Mesenchymal stem cell (in vitro differentiated cells and primary cell): ENCODE results near the gene OR4C3.
"Not testable (repeated sequence)": the region's sequence is repeated elsewhere in the genome, so short reads cannot be mapped to it uniquely, and the experiment has no call there.

Source experiments
- DNase-seq: peaks from one replicate; pipeline ENCODE4 v3.0.0-alpha.2; 2013
- H2AFZ ChIP-seq: one replicate; pipeline ENCODE4 v1.6.1; 2013; ENCODE audit warnings: low read depth, mild to moderate bottlenecking, control low read depth, inconsistent platforms, low read length, moderate library complexity
- H2AK5ac ChIP-seq: 2 replicates; pipeline ENCODE4 v1.6.1; 2013; ENCODE audit warnings: low read length, moderate library complexity, mild to moderate bottlenecking, inconsistent platforms; ENCODE audit not compliant: severe bottlenecking
- H2BK120ac ChIP-seq: one replicate; pipeline ENCODE4 v1.6.1; 2013; ENCODE audit warnings: low read depth, mild to moderate bottlenecking, inconsistent platforms, low read length, moderate library complexity
- H2BK12ac ChIP-seq, 2 experiments: one replicate each; pipeline ENCODE4 v1.6.1; 2013; ENCODE audit warnings: inconsistent platforms in 2 of 2, low read length in 2 of 2, mild to moderate bottlenecking in 2 of 2, moderate library complexity in 2 of 2, control low read depth in 1 of 2
- H2BK15ac ChIP-seq: one replicate; pipeline ENCODE4 v1.6.1; 2013; ENCODE audit warnings: mild to moderate bottlenecking, low read depth, inconsistent platforms; ENCODE audit not compliant: poor library complexity, severe bottlenecking
- H2BK5ac ChIP-seq: 2 replicates; pipeline ENCODE4 v1.6.1; 2013; ENCODE audit warnings: low read depth, mild to moderate bottlenecking, low read length, control low read depth, inconsistent platforms; ENCODE audit not compliant: poor library complexity, severe bottlenecking
- H3K14ac ChIP-seq, 2 experiments: one replicate each; pipeline ENCODE4 v1.6.1; 2013; ENCODE audit warnings: inconsistent platforms in 2 of 2, low read length in 2 of 2, control low read depth in 1 of 2, mild to moderate bottlenecking in 1 of 2, moderate library complexity in 1 of 2
- H3K18ac ChIP-seq, 2 experiments: one replicate each; pipeline ENCODE4 v1.6.1; 2013; ENCODE audit warnings: inconsistent platforms in 2 of 2, low read length in 2 of 2, control low read depth in 1 of 2, low read depth in 1 of 2, mild to moderate bottlenecking in 1 of 2
- H3K23ac ChIP-seq, 2 experiments: one replicate each; pipeline ENCODE4 v1.6.1; 2013; ENCODE audit warnings: inconsistent platforms in 2 of 2, low read length in 2 of 2, mild to moderate bottlenecking in 2 of 2, moderate library complexity in 2 of 2, control low read depth in 1 of 2
- H3K27ac ChIP-seq: 2 replicates; pipeline ENCODE4 v1.5.1; 2013; ENCODE audit warnings: mild to moderate bottlenecking, moderate library complexity, low read length, control low read depth, inconsistent platforms; ENCODE audit not compliant: poor library complexity, severe bottlenecking
- H3K27me3 ChIP-seq, 2 experiments: 2 replicates each; pipeline versions ENCODE4 v1.6.1 to v1.7.0; 2013; ENCODE audit warnings: low read length in 2 of 2, mild to moderate bottlenecking in 2 of 2, moderate library complexity in 2 of 2, control low read depth in 1 of 2, inconsistent platforms in 1 of 2; ENCODE audit not compliant: control insufficient read depth in 1 of 2, insufficient read depth in 1 of 2
- H3K36me3 ChIP-seq, 2 experiments: 2 replicates each; pipeline versions ENCODE4 v1.6.1 to v1.7.0; 2013; ENCODE audit warnings: low read length in 2 of 2, control low read depth in 1 of 2, inconsistent platforms in 1 of 2, low read depth in 1 of 2, mild to moderate bottlenecking in 1 of 2; ENCODE audit not compliant: insufficient read depth in 2 of 2, control insufficient read depth in 1 of 2
- H3K4ac ChIP-seq, 2 experiments: one replicate each; pipeline ENCODE4 v1.6.1; 2013; ENCODE audit warnings: inconsistent platforms in 2 of 2, low read length in 2 of 2, mild to moderate bottlenecking in 2 of 2, moderate library complexity in 2 of 2, control low read depth in 1 of 2, low read depth in 1 of 2
- H3K4me1 ChIP-seq: 2 replicates; pipeline ENCODE4 v1.6.1; 2013; ENCODE audit warnings: low read depth, low read length, control low read depth; ENCODE audit not compliant: control insufficient read depth, insufficient read depth
- H3K4me2 ChIP-seq: 2 replicates; pipeline ENCODE4 v1.6.1; 2013; ENCODE audit warnings: low read length, mild to moderate bottlenecking, inconsistent platforms; ENCODE audit not compliant: poor library complexity, severe bottlenecking
- H3K4me3 ChIP-seq, 2 experiments: 2 replicates each; pipeline versions ENCODE4 v1.5.1 to v1.7.0; 2013; ENCODE audit warnings: low read length in 2 of 2, mild to moderate bottlenecking in 2 of 2, control low read depth in 1 of 2, low read depth in 1 of 2; ENCODE audit not compliant: insufficient read depth in 1 of 2
- H3K79me1 ChIP-seq: replicated peaks from 2 replicates; pipeline ENCODE4 v1.6.1; 2013; ENCODE audit warnings: mild to moderate bottlenecking, control low read depth, low read length, inconsistent platforms; ENCODE audit not compliant: poor library complexity, severe bottlenecking
- H3K9ac ChIP-seq: 2 replicates; pipeline ENCODE4 v1.7.0; 2013; ENCODE audit warnings: mild to moderate bottlenecking, low read length, moderate library complexity
- H3K9me3 ChIP-seq: 2 replicates; pipeline ENCODE4 v1.7.0; 2013; ENCODE audit warnings: mild to moderate bottlenecking, low read length; ENCODE audit not compliant: control insufficient read depth
- H4K8ac ChIP-seq: one replicate; pipeline ENCODE4 v1.6.1; 2013; ENCODE audit warnings: inconsistent platforms, mild to moderate bottlenecking, low read length, moderate library complexity
- H4K91ac ChIP-seq: one replicate; pipeline ENCODE4 v1.6.1; 2013; ENCODE audit warnings: mild to moderate bottlenecking, low read length, inconsistent platforms
- WGBS: methylation state at CpG from one replicate; pipeline ENCODE4 v1.1.7; 2013; ENCODE audit warnings: mixed read lengths; 5-methylcytosine and 5-hydroxymethylcytosine counted together

Gene OR4C3

GRCh38 chr11:48319813-48320212, 4.9 kb upstream of the OR4C3 start:
- not testable (repeated sequence) for H2BK12ac ChIP-seq, H2AK5ac ChIP-seq, H3K4ac ChIP-seq, H2BK15ac ChIP-seq, H4K91ac ChIP-seq, H3K9ac ChIP-seq, H3K27me3 ChIP-seq, H3K9me3 ChIP-seq, H3K36me3 ChIP-seq, H3K4me1 ChIP-seq, H3K4me2 ChIP-seq, H4K8ac ChIP-seq, H3K14ac ChIP-seq, H2BK120ac ChIP-seq, H3K23ac ChIP-seq, H2BK5ac ChIP-seq, H3K27ac ChIP-seq, H3K79me1 ChIP-seq, DNase-seq, H2AFZ ChIP-seq, H3K4me3 ChIP-seq, H3K18ac ChIP-seq
- 72% methylated on average over 2 of the region's 2 CpGs for WGBS

- H3K4me3 ChIP-seq, result no peak overlapping the region
- no peaks in the 10 kb centered on the region for H3K36me3 ChIP-seq
- H4K8ac ChIP-seq, result no peak overlapping the region
- H4K91ac ChIP-seq, result no peak overlapping the region
- no peak for DNase-seq
- no peak overlapping the region for H2AFZ ChIP-seq
- H3K27ac ChIP-seq, result no peak overlapping the region
- H2AK5ac ChIP-seq, result no peak overlapping the region
- H2BK5ac ChIP-seq, result no peak overlapping the region
- no peak overlapping the region for H3K18ac ChIP-seq
- H3K23ac ChIP-seq, result no peak overlapping the region
- H3K27me3 ChIP-seq, result no peaks in the 10 kb centered on the region
- H3K4me2 ChIP-seq, result no peak overlapping the region
- H3K14ac ChIP-seq, result no peak overlapping the region
- H3K79me1 ChIP-seq, result no peaks in the 10 kb centered on the region
- H3K9ac ChIP-seq, result no peak overlapping the region
- H3K9me3 ChIP-seq, result peaks cover 5% of the 10 kb centered on the region
- no peak overlapping the region for H2BK120ac ChIP-seq
- H3K4ac ChIP-seq, result no peak overlapping the region
- H2BK12ac ChIP-seq, result no peak overlapping the region
- WGBS, result 34% methylated on average over 2 of the region's 2 CpGs
- no peaks in the 10 kb centered on the region for H3K4me1 ChIP-seq
- no peak overlapping the region for H2BK15ac ChIP-seq
Observed at GRCh38 chr11:48341466-48341865, 16.7 kb downstream of the OR4C3 start.

DNA sequence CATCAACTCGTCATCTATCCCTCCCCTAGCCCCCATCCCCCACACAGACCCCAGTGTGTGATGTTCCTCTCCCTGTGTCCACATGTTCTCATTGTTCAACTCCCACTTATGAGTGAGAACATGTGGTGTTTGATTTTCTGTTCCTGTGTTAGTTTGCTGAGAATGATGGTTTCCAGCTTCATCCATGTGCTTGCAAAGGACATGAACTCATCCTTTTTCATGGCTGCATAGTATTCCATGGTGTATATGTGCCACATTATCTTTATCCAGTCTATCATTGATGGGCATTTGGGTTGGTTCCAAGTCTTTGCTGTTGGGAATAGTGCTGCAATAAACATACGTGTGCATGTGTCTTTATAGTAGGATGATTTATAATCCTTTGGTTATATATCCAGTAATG, 17.8 kb downstream of the OR4C3 start:
- not testable (repeated sequence) for H3K4ac ChIP-seq, DNase-seq, H3K27me3 ChIP-seq, H4K8ac ChIP-seq, H3K4me3 ChIP-seq, H3K27ac ChIP-seq, H3K79me1 ChIP-seq, H3K14ac ChIP-seq, H2BK15ac ChIP-seq, H2BK120ac ChIP-seq, H2BK5ac ChIP-seq, H3K4me1 ChIP-seq, H3K23ac ChIP-seq, H3K18ac ChIP-seq, H3K9me3 ChIP-seq, H4K91ac ChIP-seq, H3K36me3 ChIP-seq, H3K9ac ChIP-seq, H2BK12ac ChIP-seq, H2AFZ ChIP-seq, H3K4me2 ChIP-seq, H2AK5ac ChIP-seq
- 49% methylated on average over 2 of the region's 2 CpGs for WGBS

DNA sequence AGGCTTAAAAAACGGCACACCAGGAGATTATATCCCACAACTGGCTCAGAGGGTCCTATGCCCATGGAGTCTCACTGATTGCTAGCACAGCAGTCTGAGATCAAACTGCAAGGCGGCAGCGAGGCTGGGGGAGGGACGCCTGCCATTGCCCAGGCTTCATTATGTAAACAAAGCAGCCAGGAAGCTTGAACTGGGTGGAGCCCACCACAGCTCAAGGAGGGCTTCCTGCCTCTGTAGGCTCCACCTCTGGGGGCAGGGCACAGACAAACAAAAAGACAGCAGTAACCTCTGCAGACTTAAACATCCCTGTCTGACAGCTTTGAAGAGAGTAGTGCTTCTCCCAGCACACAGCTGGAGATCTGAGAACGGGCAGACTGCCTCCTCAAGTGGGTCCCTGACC, 21.6 kb downstream of the OR4C3 start:
- H3K23ac ChIP-seq, H2AFZ ChIP-seq: not testable (repeated sequence)

More for the DNA sequence above, 21.6 kb downstream of the OR4C3 start:
- not testable (repeated sequence) for H2BK15ac ChIP-seq, H2AK5ac ChIP-seq, H3K4ac ChIP-seq, H3K9ac ChIP-seq, H3K79me1 ChIP-seq, H2BK120ac ChIP-seq, H3K36me3 ChIP-seq, H3K9me3 ChIP-seq, H3K4me1 ChIP-seq, H3K4me2 ChIP-seq, H2BK5ac ChIP-seq, DNase-seq, H3K18ac ChIP-seq, H3K14ac ChIP-seq, H3K27me3 ChIP-seq, H4K91ac ChIP-seq, H3K4me3 ChIP-seq, H2BK12ac ChIP-seq, H4K8ac ChIP-seq, H3K27ac ChIP-seq
- 71% methylated on average over 5 of the region's 5 CpGs for WGBS
